Measurements from ENCODE around the gene PTX4.

DNA sequence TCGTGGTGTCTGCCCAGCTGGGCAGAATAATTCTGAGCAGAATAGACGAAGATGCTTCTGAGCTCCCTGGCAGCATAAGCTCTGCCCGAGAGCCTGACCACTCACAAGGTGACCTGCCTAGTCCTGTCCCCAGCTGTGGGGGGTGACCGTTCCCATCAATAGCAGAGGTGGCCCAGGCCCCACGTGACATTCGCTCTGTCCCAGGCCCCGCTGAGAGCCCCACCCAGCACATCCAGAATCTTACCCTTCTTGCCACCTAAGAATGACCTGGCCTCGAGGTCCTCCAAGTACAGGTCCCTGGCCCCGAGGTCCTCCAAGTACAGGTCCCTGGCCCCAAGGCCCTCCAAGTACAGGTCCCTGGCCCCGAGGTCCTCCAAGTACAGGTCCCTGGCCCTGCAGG, 44.0 kb upstream of the PTX4 start:
- TF ChIP-seq POLR2A (IDR thresholded peaks at IDR 0.05), result no peak
- TF ChIP-seq, protein P1, sequence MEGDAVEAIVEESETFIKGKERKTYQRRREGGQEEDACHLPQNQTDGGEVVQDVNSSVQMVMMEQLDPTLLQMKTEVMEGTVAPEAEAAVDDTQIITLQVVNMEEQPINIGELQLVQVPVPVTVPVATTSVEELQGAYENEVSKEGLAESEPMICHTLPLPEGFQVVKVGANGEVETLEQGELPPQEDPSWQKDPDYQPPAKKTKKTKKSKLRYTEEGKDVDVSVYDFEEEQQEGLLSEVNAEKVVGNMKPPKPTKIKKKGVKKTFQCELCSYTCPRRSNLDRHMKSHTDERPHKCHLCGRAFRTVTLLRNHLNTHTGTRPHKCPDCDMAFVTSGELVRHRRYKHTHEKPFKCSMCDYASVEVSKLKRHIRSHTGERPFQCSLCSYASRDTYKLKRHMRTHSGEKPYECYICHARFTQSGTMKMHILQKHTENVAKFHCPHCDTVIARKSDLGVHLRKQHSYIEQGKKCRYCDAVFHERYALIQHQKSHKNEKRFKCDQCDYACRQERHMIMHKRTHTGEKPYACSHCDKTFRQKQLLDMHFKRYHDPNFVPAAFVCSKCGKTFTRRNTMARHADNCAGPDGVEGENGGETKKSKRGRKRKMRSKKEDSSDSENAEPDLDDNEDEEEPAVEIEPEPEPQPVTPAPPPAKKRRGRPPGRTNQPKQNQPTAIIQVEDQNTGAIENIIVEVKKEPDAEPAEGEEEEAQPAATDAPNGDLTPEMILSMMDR (IDR thresholded peaks at IDR 0.05), result no peak

Measured in esophagus squamous epithelium (tissue), 4 donors.